HG03469 (cell line): ENCODE data around the gene TULP3.
"Not testable (repeated sequence)": the region's sequence is repeated elsewhere in the genome, so short reads cannot be mapped to it uniquely, and the experiment has no call there.

Experiments
- ATAC-seq: cut with Tn5 transposase; IDR thresholded peaks from one replicate; pipeline ENCODE4 v1.9.1; 2021; ENCODE audit warnings: mild to moderate bottlenecking, moderate library complexity, moderate number of reproducible peaks; ENCODE audit not compliant: unreplicated experiment

The TULP3 gene, protein sequence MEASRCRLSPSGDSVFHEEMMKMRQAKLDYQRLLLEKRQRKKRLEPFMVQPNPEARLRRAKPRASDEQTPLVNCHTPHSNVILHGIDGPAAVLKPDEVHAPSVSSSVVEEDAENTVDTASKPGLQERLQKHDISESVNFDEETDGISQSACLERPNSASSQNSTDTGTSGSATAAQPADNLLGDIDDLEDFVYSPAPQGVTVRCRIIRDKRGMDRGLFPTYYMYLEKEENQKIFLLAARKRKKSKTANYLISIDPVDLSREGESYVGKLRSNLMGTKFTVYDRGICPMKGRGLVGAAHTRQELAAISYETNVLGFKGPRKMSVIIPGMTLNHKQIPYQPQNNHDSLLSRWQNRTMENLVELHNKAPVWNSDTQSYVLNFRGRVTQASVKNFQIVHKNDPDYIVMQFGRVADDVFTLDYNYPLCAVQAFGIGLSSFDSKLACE

DNA sequence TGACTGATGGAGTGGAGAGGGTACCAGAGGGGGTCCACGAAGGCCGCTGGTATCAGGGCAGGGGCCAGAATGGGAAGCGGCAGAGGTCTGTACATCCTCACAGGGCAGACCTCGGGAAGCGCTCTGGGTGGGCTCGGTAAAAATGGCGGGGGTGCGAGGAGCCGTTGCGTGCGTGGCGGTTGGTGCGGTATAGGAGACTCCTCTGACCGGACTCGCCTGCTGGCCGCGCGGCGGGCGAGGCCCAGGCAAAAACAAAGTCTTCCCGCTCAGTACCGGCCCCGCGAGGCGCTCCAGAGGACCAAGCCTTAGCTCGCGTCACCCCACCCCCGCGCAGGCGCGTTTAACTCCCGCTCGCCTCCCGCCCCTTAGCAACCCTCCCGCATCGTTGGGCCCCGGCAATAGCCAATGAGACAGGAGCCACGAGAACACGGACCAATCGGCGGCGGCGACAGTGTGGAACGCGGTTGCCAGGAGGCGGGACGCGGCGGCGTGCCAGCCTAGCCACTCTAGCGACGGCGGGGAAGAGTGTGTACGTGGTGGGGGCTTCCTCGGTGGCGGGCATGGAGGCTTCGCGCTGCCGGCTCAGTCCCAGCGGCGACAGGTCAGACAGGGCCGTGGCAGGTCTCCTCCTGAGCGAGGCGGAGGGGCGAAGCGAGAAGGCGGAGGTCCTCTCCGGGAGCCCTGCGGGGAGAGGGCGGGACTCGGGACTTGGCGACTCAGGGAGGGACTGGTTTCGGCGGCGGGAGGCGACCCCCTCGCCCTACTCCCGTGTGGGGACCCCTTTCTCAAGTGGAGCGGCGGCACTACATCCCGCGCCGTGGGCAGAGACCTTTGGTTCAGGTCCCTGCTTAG lies at the start of gene TULP3:
Gene TULP3 (plus strand): TSS at position 504 of the 852 bp plus-strand sequence. CDS start 57 bp downstream, at position 561.
- ATAC-seq, result peak; percentile 90

DNA sequence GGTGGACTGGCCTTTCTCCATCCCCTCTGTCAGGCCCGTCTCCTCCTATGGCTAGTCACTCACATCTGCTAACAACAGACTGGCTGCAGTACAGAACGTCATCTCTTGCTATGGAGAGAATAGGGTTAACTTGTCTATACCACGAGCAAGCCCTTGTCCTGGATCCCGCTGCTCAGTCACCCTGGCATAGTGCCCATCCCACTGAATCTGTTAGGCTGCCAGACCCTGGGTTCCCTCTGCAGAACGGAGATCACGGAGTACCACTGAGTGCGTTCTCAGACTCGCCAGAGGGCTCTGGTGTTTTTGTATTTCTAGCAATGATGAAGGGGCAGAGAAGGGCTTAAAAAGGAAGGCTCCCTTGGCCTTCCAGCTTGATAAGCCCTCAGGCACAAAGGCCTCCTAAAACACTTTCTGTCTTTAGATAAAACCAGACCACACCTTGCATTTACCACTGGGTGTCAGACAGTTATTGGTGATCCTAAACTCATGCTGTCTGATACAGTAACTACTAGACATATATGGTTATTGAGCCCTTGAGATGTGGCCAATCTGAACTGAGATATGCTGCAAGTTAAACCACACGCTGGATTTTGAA lies 49.5 kb upstream of the TULP3 start:
- ATAC-seq, result no peak

DNA sequence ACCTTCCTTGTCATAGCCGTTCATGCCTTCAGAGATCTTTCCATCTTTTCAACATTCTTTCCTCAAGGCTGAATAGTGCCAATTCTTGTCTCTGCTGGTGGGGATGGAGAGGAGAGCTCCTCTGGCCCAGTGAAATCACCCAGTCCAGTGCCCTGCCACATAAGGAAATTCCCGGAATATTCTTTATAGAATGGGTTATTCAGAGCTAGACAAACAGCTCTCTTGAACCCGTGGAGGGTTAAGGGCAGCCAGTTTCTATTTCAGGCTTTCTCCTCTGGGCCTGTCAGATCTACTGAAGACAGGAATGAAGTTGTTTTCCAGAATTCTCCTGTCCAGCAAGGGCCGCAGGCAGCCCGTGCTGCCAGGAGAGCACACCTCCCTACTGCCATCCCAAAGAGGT lies 47.7 kb upstream of the TULP3 start:
- ATAC-seq, result no peak

DNA sequence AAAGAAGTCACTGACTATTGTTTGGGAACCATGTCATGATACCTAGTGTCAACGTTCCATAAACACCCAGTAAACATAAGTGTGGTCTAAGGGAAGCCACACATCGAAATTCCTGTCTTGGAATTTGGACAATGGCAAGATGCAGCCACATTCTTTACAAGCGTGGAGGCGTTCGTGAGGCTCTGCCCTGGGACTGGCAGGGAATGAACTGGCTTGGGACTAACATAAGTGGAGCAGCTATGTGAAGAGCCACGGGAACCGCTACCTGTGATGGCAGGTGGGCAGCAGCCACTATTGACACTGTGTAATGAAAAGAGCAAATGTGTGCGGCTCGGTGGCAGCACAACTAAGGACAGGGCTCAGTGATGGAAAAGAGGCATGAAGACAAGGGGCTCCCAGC lies 45.9 kb upstream of the TULP3 start:
- ATAC-seq, result no peak

DNA sequence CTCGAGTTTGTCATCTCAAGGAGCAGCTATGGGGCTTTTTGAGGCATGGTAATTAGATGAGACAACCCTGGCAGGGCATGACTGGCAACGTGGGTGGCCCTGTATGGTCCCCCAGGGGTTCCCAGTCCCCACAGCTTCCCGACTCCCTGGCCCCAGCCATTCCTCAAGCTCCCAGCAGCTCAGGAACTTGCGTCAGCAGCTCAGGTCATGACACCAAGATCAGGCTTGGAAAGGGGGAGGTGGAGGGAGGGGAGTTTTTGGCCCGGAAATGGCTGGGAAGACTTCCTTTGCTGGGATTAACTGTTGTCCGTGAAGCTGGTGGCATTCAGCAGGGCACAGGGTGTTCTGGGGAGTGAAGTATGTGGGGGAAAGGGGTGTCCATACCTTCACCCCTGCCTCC lies 45.4 kb upstream of the TULP3 start:
- no peak for ATAC-seq

DNA sequence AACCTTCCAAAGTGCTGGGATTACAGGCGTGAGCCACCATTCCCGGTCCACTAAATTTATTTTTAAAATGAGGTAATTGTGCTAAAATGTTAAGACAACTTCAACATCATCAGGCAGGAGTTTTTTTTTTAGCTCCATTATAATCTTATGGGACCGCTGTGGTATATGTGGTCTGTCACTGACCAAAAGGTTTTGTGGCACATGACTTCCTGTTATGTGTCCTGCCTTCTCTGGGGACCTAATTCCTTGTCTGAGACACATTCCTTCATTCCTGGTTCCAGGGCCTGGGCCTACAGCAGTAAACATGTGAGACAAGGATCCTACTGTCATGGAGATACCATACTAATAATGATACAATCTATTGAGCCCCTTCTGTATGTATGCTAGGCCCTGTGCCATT lies 38.8 kb upstream of the TULP3 start:
- no peak for ATAC-seq

DNA sequence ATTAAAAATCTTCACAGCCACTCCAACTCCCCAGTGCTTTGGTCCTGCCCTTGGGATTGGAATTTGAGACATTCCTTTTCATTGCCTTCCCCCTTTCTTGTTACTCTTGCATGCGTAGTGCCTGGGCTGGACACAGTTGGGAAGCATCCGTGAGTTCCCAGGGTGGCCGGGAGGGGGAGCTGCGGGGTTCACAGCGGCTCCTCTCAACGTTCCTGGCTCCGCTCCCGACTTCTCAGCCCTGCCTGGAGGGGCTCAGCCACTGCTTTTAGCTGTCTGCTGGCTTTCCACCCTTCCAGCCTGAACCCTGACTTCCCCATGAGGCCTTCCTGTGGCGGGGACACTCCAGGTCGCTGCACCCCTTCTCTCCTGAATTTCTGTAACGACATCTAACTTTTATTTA lies 37.1 kb upstream of the TULP3 start:
- ATAC-seq, result no peak

DNA sequence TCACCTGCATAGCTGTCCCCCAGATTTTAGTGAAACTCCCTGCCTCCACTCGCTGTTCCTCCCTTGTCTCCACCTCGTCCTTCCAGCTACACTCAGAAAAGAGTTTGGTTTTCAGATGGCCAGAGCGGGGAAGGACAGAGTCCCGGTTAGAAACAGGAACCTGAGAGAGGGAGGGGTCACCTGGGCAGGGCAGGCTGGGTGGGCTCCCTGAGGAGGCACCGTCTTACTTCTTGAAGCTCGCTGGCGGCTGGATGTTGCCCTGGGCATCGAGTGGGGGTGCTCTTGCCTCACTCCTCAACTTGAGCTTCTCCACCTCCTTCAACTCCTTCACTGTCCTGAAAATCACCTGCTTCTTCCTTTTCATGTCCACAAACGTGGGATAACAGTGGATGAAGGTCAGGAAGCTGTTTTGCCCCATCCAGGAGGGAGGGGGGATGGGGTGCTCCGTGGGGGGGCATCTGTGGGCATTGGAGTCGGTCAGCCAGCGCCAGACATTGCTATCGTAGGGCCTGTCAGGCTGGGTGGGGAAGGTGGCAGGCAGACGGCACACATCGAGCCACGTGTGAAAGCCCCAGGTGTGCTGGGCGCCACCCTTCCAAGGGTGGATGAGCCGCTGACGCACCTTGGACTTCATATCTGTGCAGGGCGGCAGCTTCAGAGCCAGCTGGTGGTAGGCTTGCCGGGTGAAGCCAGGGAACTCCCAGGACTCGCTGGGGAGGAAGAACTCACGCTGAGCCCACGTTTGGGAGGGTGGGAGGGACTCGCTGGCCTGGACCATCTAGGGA lies 35.8 kb upstream of the TULP3 start:
- no peak for ATAC-seq

DNA sequence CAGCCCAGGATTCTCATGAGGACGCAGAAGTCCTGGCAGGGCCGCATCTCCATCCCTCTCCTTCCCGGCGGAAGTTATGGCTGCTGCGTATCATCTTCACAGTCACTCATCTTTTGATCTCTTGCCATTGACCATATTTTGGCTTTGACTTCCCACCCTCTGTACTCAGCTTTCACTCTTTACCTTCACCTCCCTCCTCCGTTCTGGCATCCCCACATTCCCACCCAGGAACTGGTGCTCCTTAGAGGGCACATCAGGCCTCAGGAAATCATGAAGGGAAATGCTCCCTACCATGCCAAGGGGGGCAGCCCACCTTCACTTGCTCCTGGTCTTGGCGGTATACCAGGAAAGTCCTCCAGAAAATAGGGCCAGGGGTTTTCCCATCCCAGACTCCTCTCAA lies 35.1 kb upstream of the TULP3 start:
- ATAC-seq, result no peak

DNA sequence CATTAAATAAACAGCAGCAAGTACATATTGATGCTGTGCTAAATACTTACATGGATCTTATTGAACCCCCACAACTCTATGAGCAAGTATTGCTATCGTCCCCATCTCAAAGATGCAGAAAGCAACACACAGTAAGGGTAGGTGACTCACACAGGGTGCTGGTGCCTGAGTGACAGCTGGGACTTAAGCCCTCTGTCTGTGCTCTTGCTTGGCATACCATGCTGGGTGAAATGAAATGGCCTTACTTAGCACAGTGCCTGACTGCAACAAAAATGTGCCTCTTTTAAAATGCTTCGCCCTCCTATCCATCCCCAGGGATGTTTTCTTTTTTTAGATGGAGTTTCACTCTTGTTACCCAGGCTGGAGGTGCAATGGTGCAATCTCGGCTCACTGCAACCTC lies 34.6 kb upstream of the TULP3 start:
- no peak for ATAC-seq

DNA sequence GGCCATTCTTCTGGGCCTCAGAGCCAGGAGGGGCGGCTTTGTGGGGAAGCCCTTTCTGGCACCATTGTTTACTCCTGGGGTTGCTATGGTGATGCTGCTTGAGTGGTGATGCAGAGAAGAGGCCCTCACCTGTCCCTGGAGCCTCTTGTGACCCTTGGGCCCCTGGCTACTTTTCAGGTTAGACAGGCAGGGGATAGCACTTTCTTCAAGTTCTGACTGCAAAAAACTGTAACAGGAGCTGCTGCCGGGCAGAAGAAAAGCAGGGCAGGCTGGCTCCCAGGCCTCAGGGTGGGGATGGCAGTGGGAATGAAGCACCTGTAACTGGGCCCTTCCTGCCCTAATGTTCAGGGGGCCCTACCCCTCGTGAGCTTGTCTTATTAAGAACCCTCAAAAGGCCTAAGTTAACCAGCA lies 33.7 kb upstream of the TULP3 start, which contains the start of gene TEX52:
Gene TEX52 (minus strand): TSS at position 19 of the 411 bp plus-strand sequence. CDS start 13 bp downstream, at position 6.
- no peak for ATAC-seq

DNA sequence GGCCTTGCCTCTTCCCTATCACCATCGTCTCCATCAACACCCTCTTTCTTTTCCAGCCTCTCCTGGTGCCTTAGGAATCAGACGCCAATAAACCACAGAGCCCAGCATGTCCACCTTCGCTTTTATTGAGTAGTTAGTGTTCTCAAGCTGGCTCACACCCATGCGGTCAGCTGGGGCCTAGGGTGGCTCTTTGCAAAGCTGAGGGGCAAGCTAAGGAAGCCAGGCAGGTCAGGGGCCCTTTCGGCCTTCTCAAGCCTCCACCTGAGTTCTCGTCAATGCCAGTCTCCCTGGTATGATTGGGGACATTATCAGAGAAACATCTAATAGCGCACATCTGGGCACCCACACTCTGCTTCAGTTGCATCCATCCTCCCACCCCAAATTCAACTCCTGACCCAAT lies 33.1 kb upstream of the TULP3 start:
- ATAC-seq, result no peak

DNA sequence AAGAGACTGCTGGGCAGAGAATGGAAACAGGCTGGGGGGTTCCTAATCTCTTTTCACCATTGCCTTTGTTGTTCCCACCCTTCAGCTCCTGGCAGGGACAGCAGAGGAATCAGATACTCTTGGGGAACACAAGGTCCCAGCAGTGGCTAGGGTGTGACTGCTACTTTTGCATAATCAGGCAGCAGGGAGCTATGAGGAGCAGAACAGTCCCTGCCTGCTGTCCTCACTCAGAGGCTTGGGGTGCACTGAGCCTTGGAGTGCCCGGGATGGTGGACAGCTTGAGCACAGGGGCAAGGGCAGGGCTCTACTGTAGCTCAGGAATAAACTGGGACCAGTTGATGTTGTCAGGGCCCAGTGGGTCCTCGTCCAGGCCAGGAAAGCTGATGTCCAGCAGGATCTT lies 32.4 kb upstream of the TULP3 start:
- no peak for ATAC-seq

DNA sequence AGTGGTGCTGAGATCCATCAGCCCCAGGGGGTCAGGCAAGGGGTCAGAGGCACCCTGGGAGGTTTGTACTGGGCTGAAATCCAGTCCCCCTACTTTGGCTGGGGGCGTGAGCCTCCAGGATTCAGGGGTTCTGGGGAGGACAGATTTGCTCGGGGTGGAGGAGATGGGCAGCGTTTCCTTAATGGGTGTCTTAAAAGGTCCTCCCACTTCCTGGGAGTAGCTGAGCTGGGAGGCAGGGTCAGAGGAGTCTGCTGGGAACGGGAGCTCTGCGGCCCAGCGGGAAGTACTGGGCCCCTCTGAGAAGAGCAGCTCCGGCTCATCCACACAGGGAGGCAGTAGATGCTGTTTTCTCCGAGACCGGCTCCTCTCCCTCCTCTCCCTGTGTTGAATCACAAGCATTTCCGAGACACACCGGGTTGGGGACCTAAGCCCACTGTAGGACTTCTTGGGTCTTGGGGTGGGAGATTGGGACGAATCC lies 31.7 kb upstream of the TULP3 start:
- ATAC-seq, result no peak

DNA sequence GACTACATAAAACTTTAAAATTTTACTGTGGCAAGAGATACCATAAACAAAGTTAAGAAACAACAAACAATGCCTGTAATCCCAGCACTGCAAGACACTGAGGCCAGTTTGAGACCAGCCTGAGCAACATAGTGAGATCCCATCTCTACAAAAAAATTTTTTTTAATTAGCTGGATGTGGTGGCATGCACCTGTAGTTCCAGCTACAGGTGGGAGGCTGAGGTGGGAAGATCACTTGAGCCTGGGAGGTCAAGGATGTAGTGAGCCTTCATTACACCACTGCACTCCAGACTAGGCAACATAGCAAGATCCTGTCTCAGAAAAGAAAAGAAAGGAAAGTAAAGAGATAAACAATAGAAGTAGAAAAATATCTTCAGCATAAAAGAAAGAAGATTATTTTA lies 30.5 kb upstream of the TULP3 start:
- no peak for ATAC-seq

DNA sequence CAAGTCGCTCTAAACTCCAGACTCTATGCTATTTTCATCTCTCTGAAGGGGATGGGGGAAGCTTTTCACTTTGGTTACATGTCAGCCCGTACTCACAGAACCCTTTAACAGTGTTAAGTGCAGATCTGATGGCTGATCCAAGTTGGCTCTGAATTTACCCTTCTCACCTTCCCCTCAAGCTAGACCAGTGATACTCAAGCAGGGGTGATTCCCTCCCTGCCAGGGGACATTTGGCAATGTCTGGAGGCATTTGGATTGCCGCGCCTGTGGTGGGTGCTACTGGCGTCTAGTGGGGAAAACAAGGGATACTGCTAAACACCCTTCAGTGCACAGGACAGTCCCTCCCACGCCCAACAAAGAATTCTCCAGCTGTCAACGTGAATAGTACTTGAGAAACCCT lies 27.8 kb upstream of the TULP3 start:
- ATAC-seq, result no peak

DNA sequence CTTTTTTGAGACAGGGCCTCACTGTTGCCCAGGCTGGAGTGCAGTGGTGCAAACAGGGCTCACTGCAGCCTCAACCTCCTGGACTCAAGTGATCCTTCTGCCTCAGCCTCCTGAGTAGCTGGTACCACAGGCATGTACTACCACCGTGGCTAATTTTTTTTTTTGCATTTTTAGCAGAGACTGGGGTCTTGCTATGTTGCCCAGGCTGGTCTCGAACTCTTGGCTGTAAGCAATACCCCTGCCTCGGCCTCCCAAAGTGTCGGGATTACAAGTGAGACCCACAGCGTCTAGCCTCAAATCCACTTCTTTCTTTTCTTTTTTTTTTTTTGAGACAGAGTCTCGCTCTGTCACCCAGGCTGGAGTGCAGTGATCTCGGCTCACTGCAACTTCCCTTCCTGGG lies 27.3 kb upstream of the TULP3 start:
- not testable (repeated sequence) for ATAC-seq

DNA sequence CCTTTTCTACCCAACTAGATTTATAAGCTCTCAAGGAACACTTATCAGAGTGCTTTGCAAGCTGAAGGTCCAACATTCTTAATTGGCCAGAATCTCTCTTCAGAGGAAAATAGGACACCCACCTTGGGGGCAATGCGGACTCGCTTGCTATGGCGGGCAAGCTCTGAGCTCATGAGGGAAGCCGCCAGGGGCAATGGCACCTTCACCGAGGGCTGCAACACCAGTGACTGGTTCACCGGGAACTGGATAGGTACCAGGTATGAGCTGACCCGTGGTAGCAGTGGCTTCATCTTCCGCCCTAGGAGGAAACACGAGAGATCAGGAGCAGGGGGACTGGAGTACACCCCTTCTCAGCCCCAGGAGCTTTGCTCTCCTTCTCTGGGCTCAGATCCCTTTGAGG lies 26.5 kb upstream of the TULP3 start:
- ATAC-seq, result no peak

DNA sequence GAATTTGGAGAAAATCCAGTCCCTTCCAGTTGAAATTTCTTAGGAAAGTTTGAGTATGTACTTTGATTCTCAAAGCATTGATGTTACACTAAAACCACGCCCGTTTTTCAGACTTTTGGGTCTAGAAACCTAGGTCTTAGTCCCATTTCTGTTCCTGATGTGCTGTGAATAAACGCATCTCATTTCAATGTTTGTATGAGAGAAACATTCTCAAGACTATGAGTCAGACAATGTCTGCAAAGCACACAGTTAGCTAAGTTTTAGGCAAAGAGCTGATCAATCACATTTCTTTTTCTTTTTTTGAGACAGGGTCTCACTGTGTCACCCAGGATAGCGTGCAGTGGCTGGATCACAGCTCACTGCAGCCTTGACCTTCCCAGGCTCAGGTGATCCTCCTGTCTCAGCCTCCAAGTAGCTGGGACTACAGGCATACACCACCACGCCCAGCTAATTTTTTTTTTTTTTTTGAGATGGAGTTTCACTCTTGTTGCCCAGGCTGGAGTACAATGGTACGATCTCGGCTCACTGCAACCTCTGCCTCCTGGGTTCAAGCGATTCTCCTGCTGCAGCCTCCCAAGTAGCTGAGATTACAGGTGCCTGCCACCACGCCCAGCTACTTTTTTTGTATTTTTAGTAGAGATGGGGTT lies 21.6 kb upstream of the TULP3 start:
- ATAC-seq, result not testable (repeated sequence)

DNA sequence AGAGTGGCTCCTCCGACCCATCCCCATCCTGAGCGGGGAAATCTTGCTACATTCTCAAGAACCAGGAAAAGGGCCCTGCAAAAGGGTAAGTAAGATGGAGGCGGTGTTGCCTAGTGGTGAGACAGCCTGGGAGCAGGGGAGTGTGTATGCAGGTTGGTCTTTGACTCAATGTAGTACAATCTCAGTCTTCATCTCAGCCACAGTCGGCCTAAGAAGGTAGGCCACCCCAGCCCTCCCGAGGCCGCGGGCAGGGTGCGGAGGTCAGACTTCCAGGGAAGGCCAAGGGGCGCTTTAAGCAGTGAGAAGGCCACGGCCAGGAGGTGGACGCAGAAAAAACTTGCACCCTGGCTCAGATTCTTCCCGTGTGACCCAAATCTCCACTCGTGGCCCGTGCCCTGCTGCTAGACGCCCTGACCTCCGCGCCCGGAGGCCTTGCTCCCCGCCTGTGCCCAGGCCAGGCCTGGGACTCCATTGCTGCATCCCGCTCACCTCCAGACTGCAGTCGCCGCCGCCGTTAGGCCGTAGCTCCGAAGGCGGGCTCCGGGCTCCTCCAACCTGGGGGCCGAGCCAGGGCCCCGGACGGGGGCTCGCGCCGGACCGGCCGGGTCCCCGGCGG lies 14.2 kb upstream of the TULP3 start:
- peak; percentile 15 for ATAC-seq
